ENCODE measurements around the gene MAP2K2.

The MAP2K2 gene

DNA sequence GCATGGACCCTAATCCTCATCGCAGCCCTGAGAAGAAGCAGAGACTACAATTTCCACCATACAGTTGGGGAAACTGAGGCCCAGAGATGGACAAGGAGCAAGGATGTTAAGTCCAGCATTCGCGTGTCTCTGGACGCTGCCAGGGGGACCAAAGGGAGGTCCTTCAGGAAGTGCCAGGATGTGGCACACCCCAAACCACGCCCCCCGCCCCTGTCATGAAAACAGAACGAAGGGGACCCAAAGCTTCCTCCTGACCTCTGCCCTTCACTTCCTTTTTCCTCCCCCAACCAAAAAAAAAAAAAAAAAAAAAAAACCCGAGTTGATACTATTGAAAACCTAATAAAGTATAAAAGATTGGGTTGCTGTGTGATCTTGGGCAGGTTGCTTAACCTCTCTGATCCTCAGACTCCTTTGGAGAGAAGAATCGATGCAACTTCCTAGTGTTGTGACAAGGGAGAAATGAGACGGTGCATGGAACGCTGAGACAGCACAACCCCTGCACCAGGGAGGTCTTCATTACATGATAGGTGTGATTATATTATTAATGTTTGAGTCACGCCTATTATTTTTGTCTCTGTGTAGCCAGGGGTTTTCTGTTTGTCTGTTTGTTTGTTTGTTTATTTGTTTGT is 54.5 kb downstream of the MAP2K2 start:
- TF ChIP-seq POLR2AphosphoS5 (IDR thresholded peaks at IDR 0.05; ENCODE audit: borderline replicate concordance, low read depth, low read length): no peak
- no peak for TF ChIP-seq FOXP2 (optimal IDR thresholded peaks at IDR 0.05; ENCODE audit: control extremely low read depth, extremely low read length, insufficient read depth)
- TF ChIP-seq EZH2 (IDR thresholded peaks at IDR 0.05): no peak
- Histone ChIP-seq H3K9ac (ENCODE audit: insufficient read length) (no peak overlapping the region), H3K36me3 (ENCODE audit: insufficient read depth, low read length) (no peaks in the 10 kb centered on the region), H3K9me3 (ENCODE audit: low read depth, low read length) (no peaks in the 10 kb centered on the region), H3K27ac (no peak overlapping the region), H3K4me3 (no peak overlapping the region)
- DNase-seq (ENCODE audit: low read depth, low spot score): no peak

DNA sequence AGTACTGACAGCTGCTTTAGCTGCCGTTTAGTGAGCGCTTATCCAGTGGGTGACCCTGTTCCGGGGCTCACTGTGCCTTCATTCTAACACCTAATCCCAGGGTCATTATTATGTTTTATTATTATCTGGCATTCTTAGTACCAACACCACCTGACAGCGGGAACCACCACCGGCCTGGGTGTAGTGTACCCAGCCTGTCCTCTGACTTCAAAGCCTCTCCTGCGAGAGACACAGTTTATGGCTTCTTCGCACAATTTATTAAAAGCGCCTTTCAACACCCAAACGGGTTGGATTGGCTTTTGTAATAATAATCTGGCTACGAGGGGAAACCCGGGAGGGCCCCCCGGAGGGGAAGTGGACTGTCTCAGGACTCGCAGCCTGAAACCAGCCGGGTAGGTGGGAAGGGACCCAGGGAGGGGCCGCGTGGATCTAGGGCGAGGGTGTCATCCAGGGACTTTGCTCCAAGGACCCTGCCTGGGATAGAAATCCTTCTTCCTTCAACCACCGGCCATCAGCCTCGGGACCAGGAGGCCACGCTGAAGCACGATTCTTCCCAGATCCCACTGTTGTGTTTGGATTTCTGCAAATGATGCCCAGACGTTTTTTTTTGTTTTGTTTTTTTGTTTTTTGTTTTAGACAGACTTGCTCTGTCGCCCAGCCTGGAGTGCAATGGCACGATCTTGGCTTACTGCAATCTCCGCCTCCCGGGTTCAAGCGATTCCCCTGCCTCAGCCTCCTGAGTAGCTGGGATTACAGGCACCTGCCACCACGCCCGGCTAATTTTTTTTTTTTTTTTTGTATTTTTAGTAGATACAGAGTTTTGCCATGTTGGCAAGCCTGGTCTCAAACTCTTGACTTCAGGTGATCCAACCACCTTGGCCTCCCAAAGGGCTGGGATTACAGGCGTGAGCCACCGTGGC is 55.6 kb downstream of the MAP2K2 start:
- DNase-seq (ENCODE audit: low read depth, low spot score): no peak
- H3K36me3 ChIP-seq (ENCODE audit: insufficient read depth, low read length): peaks cover 7% of the 10 kb centered on the region; the same call in 1 of the 2 replicates
- no peak for TF ChIP-seq EZH2 (IDR thresholded peaks at IDR 0.05)
- TF ChIP-seq POLR2AphosphoS5 (IDR thresholded peaks at IDR 0.05; ENCODE audit: borderline replicate concordance, low read depth, low read length): no peak
- no peak for TF ChIP-seq FOXP2 (optimal IDR thresholded peaks at IDR 0.05; ENCODE audit: control extremely low read depth, extremely low read length, insufficient read depth)
- H3K9ac ChIP-seq (ENCODE audit: insufficient read length): no peak overlapping the region
- H3K4me3 ChIP-seq: peak overlapping the region; percentile 90
- H3K27ac ChIP-seq: no peak overlapping the region
- H3K9me3 ChIP-seq (ENCODE audit: low read depth, low read length): no peaks in the 10 kb centered on the region

DNA sequence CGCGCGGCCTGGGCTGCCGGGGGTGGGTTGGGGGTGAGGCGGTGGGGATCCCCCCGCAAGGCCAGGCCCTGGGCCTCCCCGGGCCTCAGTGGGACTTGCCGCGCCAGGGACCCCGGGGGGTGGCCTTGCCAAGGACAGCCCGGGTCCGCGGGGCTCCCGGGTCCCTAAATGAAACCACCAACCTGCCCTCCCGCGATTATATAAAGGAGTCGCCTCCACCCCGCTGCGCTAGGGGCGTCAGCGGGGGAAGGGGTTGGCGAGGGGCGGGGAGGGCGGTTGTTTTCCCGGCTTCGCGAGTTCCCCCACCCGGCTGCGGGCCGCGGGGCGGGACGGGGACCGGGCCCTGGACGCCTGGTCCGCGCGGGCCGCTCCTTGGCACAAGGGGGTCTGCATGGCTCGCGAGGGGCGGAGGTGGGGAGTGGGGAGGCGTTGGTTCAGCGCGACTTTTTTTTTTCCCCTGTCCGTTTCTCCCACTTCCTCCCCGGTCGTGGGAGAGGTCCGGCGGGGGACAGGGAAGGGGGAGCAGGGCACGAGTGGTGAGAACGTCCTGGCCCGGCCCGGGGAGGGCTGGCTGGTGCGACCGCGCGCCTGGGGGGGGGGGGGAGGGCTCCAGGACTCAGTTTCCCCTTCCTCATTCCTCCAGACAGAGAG is 56.4 kb downstream of the MAP2K2 start:
- peak overlapping the region; percentile 81 for H3K27ac ChIP-seq

DNA sequence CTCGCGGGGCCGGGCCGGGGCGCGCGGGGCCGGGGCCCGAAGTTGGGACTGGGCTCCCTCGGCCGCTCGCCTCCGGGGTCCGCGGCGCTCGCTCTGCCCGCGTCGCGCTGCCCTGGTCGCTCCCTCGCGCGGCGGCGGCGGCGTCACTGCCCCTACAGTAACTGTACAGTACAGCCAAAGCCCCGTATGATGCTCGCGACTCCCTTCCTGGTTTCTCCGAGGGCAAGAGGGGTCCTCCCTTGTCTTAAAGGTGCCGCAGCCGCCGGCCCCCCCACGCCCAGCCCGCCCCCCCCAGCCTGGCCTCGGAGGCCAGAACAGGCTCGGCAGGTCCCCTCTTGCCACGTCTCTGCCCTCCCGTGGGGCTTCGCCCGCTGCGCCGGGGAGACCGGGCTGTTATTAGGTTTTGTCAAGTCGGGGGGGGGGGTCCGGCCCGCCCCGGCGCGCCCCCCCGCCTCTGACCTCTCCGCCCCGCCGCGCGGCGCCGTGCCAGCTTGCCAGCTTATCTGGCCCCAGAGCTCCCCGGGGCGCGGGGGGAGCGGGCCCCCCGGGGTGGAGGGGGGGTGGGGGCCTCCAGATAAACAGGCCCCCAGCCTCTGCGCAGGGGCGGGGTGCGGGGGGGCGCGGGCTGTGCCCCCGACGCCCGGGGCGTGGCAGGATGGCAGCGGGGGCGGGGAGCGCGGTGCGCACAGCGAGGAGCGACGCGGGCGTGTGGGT is 57.1 kb downstream of the MAP2K2 start, which contains the start of gene ZBTB7A:
Gene ZBTB7A, minus strand, starts transcription at position 218 of the 714 bp plus-strand sequence. CDS start 11,667 bp downstream, outside the sequence.
- Histone ChIP-seq H3K4me3 (peak within 1 kb of the TSS; percentile 90), H3K36me3 (ENCODE audit: insufficient read depth, low read length) (peaks cover 15% of the 10 kb centered on the region; the same call in 1 of the 2 replicates), H3K9ac (ENCODE audit: insufficient read length) (peak within 1 kb of the TSS; percentile 81), H3K27ac (peak within 1 kb of the TSS; percentile 81), H3K9me3 (ENCODE audit: low read depth, low read length) (no peaks in the 10 kb centered on the region)
- TF ChIP-seq POLR2AphosphoS5 (IDR thresholded peaks at IDR 0.05; ENCODE audit: borderline replicate concordance, low read depth, low read length) (peak; percentile 16; the same call in 1 of the 2 replicates), EZH2 (IDR thresholded peaks at IDR 0.05) (no peak)
- no peak for DNase-seq (ENCODE audit: low read depth, low spot score)

More for the DNA sequence above, 56.4 kb downstream of the MAP2K2 start:
- TF ChIP-seq POLR2AphosphoS5 (IDR thresholded peaks at IDR 0.05; ENCODE audit: borderline replicate concordance, low read depth, low read length): no peak; the same call in 1 of the 2 replicates
- no peak for TF ChIP-seq FOXP2 (optimal IDR thresholded peaks at IDR 0.05; ENCODE audit: control extremely low read depth, extremely low read length, insufficient read depth)
- TF ChIP-seq EZH2 (IDR thresholded peaks at IDR 0.05): no peak
- Histone ChIP-seq H3K9ac (ENCODE audit: insufficient read length) (peak overlapping the region; percentile 81), H3K4me3 (peak overlapping the region; percentile 90), H3K9me3 (ENCODE audit: low read depth, low read length) (no peaks in the 10 kb centered on the region), H3K36me3 (ENCODE audit: insufficient read depth, low read length) (peaks cover 15% of the 10 kb centered on the region; the same call in 1 of the 2 replicates)
- DNase-seq (ENCODE audit: low read depth, low spot score): no peak

DNA sequence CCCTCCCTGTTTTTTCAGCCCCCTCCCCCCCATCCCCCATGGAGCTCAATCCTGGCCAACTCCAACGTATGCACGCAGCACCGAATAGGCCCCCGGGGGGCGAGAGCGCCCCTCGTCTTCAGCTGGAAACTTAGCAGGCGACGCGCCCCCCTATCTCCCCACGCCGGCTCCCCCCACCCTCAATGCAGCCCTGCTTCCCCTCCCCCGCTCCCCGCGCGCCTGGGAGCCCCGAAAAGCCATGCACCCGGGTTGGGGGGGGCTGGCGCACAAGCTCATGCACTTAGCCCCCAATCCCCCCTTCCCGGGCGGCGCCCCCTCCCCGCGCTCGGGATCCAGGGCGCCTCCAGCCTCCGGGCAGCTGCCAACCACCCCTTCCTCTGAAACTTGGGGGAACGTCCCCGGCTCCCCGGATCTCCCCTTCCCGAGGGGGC is 57.7 kb downstream of the MAP2K2 start:
- peak; percentile 89 for DNase-seq (ENCODE audit: low read depth, low spot score)
- H3K9ac ChIP-seq (ENCODE audit: insufficient read length): peak overlapping the region; percentile 81
- peak overlapping the region; percentile 81 for H3K27ac ChIP-seq

DNA sequence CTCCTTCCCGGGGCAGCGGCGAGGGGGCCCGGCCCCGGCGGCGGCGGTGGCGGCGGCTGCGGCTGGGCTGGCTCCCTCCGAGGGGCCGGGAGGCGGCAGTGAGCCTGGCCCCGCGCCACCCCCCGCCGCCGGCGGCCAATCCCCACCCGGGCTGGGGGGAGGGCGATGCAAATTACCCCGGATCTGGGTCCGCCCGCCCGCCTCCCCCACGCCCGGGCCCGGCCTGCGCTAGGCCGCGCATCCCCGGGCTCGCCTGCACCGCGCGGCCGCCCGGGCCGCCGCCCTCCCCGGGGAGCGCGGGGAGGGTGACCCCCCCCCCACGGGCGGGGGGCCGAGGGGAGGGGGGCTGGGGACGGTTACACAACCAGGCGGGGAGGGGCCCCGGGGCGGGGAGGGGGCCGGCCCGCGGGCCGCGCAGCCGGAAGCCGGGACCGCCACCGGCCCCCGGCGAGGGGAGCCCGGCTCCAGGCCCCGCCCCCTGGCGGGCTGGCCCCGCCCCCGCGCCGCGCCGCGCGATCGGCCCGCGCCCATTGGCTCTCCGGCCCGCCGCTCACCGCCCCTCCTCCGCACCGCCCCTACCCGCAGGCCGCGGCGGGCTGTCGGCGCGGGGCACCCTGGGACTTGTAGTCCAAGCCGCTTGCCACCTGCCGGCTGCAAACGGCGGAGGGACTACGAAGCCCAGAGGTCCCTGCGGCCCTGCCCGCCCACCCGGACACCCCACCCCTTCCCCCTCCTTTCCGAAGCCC is 58.3 kb downstream of the MAP2K2 start:
- Histone ChIP-seq H3K9ac (ENCODE audit: insufficient read length) (no peak overlapping the region), H3K9me3 (ENCODE audit: low read depth, low read length) (no peaks in the 10 kb centered on the region), H3K27ac (no peak overlapping the region), H3K36me3 (ENCODE audit: insufficient read depth, low read length) (peaks cover 15% of the 10 kb centered on the region; the same call in 1 of the 2 replicates), H3K4me3 (peak overlapping the region; percentile 90; the same call in 1 of the 2 replicates)
- no peak for TF ChIP-seq EZH2 (IDR thresholded peaks at IDR 0.05)
- TF ChIP-seq FOXP2 (optimal IDR thresholded peaks at IDR 0.05; ENCODE audit: control extremely low read depth, extremely low read length, insufficient read depth): no peak
- no peak for TF ChIP-seq POLR2AphosphoS5 (IDR thresholded peaks at IDR 0.05; ENCODE audit: borderline replicate concordance, low read depth, low read length)
- no peak for DNase-seq (ENCODE audit: low read depth, low spot score)

More for the DNA sequence above, 57.7 kb downstream of the MAP2K2 start:
- peaks cover 15% of the 10 kb centered on the region; the same call in 1 of the 2 replicates for H3K36me3 ChIP-seq (ENCODE audit: insufficient read depth, low read length)
- TF ChIP-seq FOXP2 (optimal IDR thresholded peaks at IDR 0.05; ENCODE audit: control extremely low read depth, extremely low read length, insufficient read depth): no peak
- TF ChIP-seq POLR2AphosphoS5 (IDR thresholded peaks at IDR 0.05; ENCODE audit: borderline replicate concordance, low read depth, low read length): peak; percentile 58; the same call in 1 of the 2 replicates
- no peaks in the 10 kb centered on the region for H3K9me3 ChIP-seq (ENCODE audit: low read depth, low read length)
- peak overlapping the region; percentile 90 for H3K4me3 ChIP-seq

Data from SK-N-MC (cell line).